COLO668 (cell line): ENCODE measurements around the gene SYNGR2.
"Not testable (repeated sequence)": the region's sequence is repeated elsewhere in the genome, so short reads cannot be mapped to it uniquely, and the experiment has no call there.

Experiments
- DNase-seq: peaks from one replicate; lab custom pipeline; 2025; ENCODE audit not compliant: unreplicated experiment; lab: John Stamatoyannopoulos, UW

The SYNGR2 gene

DNA sequence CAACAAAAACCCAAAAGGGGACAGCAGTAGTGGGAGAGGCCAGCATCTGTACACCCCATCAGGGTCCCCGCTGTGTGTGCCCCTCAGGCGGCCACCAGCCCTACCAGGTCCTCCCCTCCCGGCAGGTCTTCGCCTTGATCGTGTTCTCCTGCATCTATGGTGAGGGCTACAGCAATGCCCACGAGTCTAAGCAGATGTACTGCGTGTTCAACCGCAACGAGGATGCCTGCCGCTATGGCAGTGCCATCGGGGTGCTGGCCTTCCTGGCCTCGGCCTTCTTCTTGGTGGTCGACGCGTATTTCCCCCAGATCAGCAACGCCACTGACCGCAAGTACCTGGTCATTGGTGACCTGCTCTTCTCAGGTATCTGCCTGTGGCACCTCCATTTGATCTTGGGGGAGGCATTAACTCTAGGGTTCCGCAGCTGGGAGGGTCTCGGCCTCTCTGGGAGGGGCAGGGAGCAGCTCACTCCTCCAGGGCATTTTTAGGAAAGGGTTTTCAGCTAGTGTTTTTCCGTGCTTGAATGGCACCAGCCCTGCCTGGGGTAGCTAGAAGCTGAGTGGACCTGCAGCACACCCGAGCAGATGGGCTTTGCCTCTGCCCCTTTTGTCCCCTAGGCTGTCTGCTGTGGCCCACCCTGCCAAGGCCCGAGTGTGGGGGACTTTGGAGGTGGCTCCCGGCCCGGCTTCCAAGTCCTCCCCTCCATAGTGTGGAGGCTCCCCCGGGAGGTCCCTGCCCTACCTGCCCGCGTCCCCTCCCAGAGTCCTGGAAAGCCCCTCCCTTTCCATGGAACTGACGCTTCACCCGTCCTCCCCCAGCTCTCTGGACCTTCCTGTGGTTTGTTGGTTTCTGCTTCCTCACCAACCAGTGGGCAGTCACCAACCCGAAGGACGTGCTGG is 2.6 kb downstream of the SYNGR2 start:
- no peak for DNase-seq

DNA sequence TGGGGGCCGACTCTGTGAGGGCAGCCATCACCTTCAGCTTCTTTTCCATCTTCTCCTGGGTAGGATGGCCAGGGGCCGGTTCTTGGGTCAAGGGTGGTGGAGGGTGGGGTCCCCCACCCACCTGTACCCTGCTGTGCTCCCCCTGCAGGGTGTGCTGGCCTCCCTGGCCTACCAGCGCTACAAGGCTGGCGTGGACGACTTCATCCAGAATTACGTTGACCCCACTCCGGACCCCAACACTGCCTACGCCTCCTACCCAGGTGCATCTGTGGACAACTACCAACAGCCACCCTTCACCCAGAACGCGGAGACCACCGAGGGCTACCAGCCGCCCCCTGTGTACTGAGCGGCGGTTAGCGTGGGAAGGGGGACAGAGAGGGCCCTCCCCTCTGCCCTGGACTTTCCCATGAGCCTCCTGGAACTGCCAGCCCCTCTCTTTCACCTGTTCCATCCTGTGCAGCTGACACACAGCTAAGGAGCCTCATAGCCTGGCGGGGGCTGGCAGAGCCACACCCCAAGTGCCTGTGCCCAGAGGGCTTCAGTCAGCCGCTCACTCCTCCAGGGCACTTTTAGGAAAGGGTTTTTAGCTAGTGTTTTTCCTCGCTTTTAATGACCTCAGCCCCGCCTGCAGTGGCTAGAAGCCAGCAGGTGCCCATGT is 3.3 kb downstream of the SYNGR2 start:
- not testable (repeated sequence) for DNase-seq

DNA sequence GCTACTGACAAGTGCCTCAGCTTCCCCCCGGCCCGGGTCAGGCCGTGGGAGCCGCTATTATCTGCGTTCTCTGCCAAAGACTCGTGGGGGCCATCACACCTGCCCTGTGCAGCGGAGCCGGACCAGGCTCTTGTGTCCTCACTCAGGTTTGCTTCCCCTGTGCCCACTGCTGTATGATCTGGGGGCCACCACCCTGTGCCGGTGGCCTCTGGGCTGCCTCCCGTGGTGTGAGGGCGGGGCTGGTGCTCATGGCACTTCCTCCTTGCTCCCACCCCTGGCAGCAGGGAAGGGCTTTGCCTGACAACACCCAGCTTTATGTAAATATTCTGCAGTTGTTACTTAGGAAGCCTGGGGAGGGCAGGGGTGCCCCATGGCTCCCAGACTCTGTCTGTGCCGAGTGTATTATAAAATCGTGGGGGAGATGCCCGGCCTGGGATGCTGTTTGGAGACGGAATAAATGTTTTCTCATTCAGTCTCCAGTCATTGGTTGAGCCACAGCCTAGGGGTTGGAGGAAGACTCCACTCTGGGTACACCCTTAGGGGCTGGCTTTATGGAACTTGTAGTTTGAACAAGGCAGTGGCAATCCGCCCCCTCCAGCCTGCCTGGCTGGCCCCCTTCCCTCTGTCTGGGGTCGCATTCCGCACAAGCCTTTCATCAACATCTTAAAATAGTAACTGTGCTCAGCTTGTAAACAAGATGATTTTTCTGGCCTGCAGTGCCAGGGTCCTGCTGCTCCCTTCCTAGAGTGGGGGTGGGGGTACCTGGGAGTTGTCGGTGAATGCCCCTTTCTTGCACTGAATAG is 4.1 kb downstream of the SYNGR2 start:
- peak; percentile 54 for DNase-seq

DNA sequence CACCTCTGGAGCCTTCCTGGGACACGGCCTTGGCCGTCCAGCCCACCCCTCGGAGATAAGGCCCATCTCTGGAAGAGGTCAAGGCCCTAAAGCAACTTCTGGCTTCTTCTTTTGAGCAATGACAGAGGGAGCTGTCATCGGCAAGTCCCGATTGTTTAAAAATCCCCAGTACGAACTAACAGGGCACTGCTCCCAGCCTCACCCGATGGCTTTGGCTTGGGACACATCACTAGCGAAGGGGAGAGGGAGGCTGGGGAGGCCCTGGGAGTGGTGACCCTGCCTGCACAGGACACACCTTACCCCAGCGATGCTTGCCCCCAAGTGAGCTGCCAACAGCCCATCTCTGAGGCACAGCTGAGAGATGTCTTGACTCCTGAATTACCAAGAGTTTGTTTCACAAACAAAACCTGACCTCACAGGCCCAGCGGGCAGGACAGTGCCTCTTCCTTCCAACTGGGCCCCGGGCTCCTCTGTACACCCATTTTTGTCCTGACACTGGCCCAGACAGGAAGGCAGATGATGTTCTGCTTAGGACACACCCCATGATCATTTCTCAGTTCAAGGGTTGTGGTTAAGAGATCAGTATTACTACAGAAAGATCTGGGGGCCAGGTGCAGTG is 4.8 kb downstream of the SYNGR2 start:
- DNase-seq: no peak

DNA sequence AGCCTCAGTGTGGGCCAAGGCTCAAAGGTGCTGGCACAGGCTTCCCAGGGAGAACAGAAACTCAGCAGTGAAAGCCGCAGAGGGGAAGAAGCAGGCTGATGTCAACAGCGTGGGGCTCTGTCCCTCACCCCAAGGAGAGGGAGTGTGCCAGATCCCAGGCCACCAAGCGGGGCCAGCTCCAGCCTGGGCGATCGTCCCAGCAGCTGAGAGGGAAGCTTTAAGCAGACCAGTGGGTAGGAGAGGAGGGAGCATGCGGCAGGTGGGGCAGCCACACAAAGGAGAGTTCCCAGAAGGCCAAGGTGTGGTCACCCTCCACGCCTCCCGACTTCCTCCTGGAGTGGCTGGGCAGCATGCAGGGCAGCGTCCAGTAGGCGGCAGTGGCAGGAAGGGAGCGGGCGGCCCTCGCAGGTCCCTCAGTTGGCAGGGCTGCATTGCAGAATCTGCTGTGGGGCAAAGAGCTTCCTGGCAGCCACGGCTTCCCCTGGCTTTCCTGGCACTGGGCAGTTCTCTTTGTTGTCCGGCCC is 6.0 kb downstream of the SYNGR2 start:
- peak; percentile 82 for DNase-seq

DNA sequence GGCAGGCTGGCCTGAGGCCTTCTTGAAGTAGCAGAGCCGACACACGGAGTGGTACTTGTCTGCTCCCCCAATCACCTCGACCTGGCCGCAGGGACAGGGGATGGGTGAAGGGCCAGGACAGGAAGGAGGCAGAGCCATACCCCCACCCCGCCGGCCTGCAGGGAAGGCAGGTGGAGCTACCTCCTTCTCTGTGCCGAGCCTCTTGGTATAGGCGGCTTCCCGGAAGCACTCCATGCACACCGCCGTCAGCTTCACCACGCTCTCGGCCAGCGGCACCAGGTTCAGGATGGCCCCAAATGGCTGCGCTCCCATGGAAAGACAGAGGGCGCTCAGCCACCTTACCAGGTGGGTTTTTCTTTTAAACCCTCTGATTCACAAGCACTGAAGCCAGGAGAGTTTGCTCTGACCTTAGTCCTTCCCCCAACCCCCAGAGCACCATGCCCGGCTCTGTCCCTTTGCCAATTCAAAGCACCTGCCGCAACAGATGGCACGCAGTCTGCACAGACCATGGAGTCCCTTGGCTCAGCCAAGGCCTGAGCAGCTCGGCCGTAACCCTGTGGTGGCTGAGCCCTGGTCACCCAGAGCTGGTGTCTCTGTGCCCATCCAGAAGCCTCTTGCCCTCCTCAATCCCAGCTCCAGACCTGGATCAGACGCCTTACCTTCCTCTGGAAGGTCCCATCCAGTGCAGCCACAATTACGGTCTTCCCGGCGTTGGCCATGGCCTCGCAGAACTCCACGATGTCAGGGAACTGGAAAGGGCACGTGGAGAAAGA is 6.7 kb downstream of the SYNGR2 start:
- peak; percentile 73 for DNase-seq

DNA sequence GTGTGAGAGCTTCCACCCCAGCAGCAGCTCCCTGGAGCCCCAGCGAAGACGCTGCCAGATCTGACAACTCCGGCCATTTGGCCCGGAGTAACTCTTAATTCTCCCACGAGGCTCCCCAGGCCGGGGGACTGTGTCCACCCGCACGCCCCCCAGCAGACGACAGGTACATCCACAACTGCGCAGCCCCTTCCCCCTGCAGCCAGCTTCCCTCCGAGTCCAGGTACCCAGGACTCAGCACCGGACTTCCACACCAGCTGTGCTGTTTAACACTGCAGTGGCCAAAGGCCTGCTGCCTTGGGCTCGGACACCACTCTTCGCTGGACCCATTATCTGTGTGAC is 7.2 kb downstream of the SYNGR2 start:
- DNase-seq: no peak

DNA sequence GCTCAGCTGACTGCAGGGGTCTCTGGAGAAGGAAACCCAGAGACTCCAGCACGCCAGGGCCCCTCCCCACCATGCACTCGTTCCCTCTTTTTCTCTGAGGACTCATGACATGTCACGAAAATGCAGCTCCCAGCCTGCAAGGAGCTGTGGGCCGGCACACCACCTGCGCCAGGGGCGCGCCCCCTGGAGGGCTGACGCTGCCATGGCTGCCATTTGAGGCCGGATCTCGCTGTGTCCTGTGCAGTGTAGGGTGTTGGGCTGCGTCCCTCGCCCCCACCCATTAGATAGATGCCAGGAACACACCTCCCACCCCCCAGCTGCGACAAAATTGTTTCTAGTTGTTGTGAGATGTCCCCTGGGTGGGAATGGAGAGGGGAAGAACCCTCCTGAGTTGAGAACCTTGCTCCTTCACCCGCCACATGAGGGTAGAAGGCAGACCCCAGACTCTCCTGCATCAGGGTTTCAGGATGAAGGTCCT is 8.2 kb downstream of the SYNGR2 start:
- peak; percentile 45 for DNase-seq

DNA sequence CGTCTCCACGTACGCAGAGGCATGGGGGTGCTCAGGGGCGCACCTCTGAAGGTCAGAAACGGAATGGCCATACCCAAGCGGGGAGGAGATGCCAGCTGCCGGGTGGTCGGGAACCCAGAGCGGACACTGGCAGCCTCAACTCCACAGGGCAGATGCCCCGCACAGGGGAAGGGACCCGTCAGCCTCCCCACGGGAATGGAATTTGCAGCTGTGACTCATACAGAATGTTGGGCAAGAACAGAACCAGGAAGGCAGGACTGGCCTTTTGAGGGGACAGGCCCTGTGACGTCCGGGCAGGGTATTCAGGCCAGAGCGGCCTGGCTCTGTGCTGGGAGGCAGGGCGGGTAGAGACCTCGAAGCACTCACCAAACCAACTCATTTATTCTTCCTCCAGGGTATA is 11.0 kb downstream of the SYNGR2 start:
- DNase-seq: no peak

DNA sequence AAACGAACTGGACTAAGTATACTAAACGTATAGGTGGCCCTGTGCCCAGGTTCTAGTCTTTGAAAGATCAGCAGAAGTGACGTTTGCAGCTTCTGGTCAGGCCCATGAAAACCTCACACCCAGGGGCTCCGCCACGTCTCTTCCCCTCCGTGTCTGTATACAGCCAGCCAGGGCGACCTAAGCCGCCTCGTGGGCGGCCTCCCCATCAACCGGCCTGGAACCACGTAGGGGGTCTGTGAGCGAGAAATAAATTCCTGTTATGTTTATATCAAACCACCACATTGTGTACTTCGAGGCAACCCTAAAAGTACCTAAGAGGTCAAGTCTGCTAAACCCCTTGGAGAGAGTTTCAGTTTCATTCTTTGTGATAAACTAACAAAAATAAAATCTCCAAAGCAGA is 11.7 kb downstream of the SYNGR2 start:
- DNase-seq: no peak

DNA sequence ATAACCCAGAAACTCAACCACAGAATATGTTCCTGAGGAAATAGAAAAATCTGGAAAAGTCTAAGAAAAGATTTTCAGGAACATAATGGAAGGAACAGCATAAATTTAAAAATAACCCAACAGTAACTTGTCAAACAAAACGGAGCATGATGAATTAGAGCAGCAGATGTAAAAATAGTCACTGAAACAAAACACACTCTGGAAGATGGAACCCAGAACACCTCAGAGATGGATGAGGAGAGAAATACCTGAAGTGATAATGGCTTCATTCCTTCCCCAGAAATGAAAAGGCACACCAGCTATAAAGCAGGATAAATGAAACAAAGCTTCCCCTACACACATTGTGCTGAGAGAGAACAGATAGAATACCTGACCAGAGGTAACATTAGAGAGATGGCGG is 12.1 kb downstream of the SYNGR2 start:
- DNase-seq: no peak

DNA sequence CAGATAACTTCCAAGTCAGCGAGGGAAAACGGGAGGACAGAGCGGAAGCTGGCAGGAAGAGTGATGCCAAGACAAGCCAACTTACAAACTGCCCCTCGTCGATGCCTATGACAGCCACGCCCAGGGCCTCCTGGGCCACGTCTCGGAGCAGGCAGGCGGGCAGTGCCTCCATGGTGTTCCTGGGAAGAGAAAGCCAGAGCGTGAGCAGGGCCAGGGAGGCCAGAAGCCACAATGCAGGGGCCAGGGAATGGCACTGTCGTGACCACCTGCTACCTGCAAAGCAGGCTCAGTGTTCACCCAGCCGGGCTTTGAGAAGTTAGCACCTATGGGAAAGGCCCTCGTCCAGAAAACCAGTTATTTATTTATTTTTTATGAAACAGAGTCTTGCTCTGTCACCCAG is 14.1 kb downstream of the SYNGR2 start:
- DNase-seq: no peak

DNA sequence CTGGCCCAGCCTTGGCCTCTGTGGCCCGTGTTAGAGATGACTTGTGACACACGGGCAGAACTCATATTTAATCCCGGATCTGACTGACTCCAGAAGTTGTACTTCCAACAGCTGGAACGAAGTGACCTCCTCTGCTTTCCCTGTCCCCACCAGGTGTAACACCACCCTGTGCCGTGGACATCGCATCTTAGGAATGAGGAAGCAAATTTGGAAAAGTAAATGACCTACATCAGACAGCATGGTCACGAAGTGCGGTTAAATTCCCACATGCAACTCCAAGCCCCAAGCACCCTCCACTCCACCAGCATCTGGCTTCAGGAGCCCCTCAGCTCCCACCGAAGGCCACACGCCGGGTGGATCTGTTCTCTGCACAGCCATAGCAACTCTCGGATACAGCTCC is 15.5 kb downstream of the SYNGR2 start:
- DNase-seq: no peak

DNA sequence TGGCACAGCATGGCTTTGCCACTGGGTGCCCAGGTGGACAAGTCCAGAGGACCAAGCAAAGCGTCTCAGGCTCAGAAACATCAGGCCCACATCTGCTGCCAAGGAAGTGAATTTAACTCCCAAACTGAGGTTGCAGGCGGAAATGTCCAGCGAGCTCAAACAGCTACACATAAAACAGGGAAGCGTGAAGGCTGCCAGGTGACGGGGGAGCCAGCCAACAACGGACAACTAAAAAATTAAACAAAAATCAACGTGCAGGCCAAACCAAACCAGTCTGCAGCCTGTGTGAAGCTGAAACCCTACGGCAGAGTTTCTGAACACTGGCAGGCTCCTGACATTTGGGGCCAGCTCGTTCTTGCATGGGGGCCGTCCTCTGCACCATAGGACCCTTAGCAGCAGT is 16.0 kb downstream of the SYNGR2 start:
- DNase-seq: no peak

DNA sequence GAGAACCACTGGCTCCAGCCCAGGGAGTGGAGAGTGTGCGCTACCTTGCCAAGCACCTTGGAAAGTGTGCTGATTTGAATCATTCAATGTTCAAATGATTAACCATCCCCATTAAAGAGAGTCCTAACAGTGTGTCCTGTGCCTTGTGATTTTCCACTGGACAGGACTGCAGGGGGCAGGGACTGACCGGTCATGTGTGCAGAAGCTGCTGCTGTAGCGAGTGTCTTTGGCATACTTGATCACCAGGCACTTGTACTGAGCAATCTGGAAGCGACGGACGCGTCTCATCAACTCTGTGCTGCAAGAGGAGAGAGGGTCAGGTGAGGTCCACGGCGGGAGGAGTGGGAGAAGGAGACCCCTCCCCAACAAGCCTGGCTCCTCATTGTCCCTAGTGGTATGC is 16.5 kb downstream of the SYNGR2 start:
- no peak for DNase-seq

DNA sequence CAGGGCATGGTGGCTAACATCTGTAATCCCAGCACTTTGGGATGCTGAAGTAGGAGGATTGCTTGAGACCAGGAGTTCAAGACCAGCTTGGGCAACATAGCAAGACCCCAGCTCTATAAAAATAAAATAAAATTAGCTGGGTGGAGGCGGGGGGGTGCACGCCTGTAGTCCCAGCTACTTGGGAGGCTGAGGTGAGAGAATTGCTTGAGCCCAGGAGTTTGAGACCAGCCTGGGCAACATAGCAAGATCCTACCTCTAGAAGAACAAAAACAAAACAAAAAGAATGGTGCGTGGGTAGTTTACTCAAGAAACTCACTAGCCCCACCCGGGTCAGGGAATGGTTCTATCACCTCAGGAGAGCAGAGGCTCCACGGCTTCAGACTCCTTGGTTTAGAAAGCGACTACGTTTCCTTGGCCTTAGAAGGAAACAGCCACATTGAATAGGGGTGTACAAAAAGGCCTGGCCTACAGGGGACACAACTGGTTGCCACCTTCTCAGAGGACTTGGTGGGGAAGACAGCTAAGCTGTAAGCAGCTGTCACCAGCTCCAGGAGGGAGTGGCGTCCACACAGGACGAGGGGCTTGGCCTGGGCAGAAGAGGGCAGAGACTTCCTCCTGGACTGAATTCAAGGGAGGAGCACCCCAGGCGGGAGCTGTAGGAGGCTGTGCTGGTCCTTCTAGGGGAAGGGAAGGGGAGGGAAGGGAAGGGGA is 17.8 kb downstream of the SYNGR2 start:
- DNase-seq: peak; percentile 23

DNA sequence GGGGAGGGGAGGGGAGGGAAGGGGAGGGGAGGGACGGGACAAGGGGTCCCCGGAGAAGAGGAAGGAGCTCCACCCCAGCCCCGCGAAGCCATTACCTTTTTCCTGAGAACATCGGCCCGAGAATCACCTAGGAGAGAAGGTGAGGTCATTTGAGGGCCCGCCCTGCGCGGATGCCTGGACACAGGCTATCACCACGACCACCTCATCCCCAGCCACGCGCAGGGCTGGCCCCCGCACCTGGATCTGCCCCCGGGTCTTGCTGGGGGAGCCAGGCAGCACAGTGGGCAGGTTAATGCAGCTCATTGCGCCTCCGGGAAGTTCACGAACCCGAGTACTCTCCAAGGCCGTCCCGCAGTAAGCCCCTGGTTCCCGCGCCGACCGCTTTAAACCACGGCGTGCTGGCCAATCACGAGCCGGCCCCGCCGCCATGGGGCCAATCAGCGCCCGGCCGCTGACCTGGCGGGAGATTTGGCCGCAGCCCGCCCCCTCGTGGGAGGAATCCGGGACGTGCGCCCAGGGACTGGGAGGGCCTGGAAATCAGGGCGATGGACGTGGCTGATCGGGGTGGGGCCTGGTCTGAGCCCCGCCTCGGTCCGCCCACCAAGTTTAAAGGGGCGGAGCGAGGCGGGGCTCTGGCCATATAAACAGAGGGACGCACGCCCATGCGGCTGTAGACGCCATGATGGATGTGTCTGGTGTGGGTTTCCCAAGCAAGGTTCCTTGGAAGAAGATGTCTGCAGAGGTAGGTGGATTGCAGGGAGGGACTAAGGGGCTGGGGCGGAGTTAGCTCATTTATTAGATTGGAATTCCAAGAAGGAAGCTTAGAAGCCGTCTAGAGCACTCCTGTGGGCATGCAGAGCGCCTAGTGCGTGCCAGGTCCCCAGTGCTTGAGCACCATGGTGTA is 18.6 kb downstream of the SYNGR2 start, which contains the start of the genes AFMID and TK1:
TSS of gene AFMID (plus strand) at position 671 of the 904 bp plus-strand sequence. CDS start at position 680, 9 bp downstream.
TSS of gene TK1 (minus strand) at position 361 of the 904 bp plus-strand sequence. CDS start at position 303, 58 bp downstream.
- DNase-seq: peak; percentile 94

DNA sequence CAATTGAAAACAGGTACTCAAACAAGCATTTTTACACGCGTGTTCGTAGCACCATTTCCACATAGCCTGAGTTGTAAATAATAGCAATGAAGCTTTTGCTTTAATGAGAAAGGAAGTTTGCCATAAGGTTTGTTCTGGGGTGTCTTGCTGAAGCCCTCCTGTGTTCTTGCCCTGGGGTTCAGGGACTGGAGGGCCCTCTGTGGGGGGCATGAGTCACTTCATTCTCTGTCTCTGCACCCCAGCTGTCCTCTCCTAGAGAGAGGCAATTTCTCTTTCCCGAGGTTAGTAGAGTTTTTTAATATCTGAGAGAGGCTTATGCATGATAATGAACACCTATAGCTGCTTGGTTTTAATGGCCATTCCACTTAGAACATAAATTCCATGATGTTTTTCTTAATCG is 28.3 kb downstream of the SYNGR2 start:
- DNase-seq: no peak
